ENCODE data around the gene FZR1. TPM values are rescaled to one million over a fixed set of nuclear protein-coding genes. Genes with fewer than 3 reads are reported as not detected.

Gene FZR1
- total and polyA plus RNA-seq, 2 of the 13 experiments (the other 11 are each of a cell fraction or from before 2014, with no cell fraction given): 29.0 to 30.8 TPM

GRCh38 chr19:3482507-3483225, 23.4 kb upstream of the FZR1 start:
- no peaks in the 10 kb centered on the region for H3K27me3 ChIP-seq (ENCODE audit: control insufficient read depth in 1 of 2, insufficient read depth in 2 of 2, low read length in 2 of 2)
- H4K20me1 ChIP-seq (ENCODE audit: insufficient read depth, low read length): no peaks in the 10 kb centered on the region
- ATAC-seq: no peak
- intact Hi-C loops (cut with micrococcal nuclease; ENCODE audit: unreplicated experiment): no loop called here
- no peak for TF ChIP-seq IKZF1 (IDR thresholded peaks at IDR 0.05)
- TF ChIP-seq ZNF687 (CRISPR knock-in tag; IDR thresholded peaks at IDR 0.05): no peak
- peak; percentile 47 for TF ChIP-seq PRPF4 (IDR thresholded peaks at IDR 0.05; ENCODE audit: low read depth, low read length, poor library complexity, severe bottlenecking)
- no peak for TF ChIP-seq ZNF264 (CRISPR knock-in tag; IDR thresholded peaks at IDR 0.05)
- TF ChIP-seq AGO1 (IDR thresholded peaks at IDR 0.05; ENCODE audit: low read depth, low read length, poor library complexity, severe bottlenecking): peak; percentile 31
- TF ChIP-seq FOXJ3 (CRISPR knock-in tag; IDR thresholded peaks at IDR 0.05; ENCODE audit: borderline replicate concordance): no peak
- TF ChIP-seq ZNF224 (CRISPR knock-in tag; IDR thresholded peaks at IDR 0.05): no peak
- no peak for TF ChIP-seq HIVEP1 (CRISPR knock-in tag; IDR thresholded peaks at IDR 0.05)
- TF ChIP-seq ZBTB20 (CRISPR knock-in tag; IDR thresholded peaks at IDR 0.05; ENCODE audit: borderline replicate concordance, low read depth): no peak
- in situ Hi-C loops (cut with HindIII; ENCODE audit: extremely low pct_ligation_motif_present, low pct_unique_long_range_greater_than_20kb): no loop called here
- H3K4me2 ChIP-seq (ENCODE audit: low read depth, low read length): no peak overlapping the region
- no peak overlapping the region for H3K4me3 ChIP-seq (replicated peaks in 1 of 3; ENCODE audit: insufficient read depth in 1 of 3, low read depth in 2 of 3, low read length in 3 of 3)
- no TSS peak for BruUV-seq (replicated peaks)
- POLR2A ChIA-PET: no interaction called here
- 78% methylated on average over 13 of the region's 49 CpGs for WGBS (ENCODE audit: low lambda C conversion rate)
- H3K4me1 ChIP-seq (ENCODE audit: insufficient read depth, low read length): peaks cover 20% of the 10 kb centered on the region
- FAIRE-seq: no peak
- no peak overlapping the region for H3K9ac ChIP-seq (ENCODE audit: insufficient read depth, low read depth, low read length)
- no peak overlapping the region for H3K27ac ChIP-seq (ENCODE audit: extremely low read length, insufficient read depth, low read length)
- no peaks in the 10 kb centered on the region for H3K9me3 ChIP-seq (ENCODE audit: low read length)
- CTCF ChIA-PET (ENCODE audit: low intra/inter-chr PET ratio, low total read pairs): no interaction called here
- H2AFZ ChIP-seq (ENCODE audit: low read length): no peak overlapping the region
- H3K79me2 ChIP-seq (ENCODE audit: insufficient read depth, low read length): no peaks in the 10 kb centered on the region
- no peak for DNase-seq (ENCODE audit: low spot score)
- no peaks in the 10 kb centered on the region for H3K36me3 ChIP-seq (replicated peaks in 1 of 2; ENCODE audit: control insufficient read depth in 1 of 2, insufficient read depth in 2 of 2, low read length in 2 of 2)

Measured in HepG2 (cell line).